CD4-positive, alpha-beta T cell treated with Interleukin-4 for 4 hours (primary cell): ENCODE measurements around the gene CERS6.

ENCODE experiments used
- DNase-seq: peaks from one replicate; pipeline ENCODE4 v3.0.0-alpha.2; 2020

CERS6 gene

GRCh38 chr2:168443818-168444217 lies 12.3 kb upstream of the CERS6 start:
- DNase-seq, result no peak

GRCh38 chr2:168445960-168446359 lies 10.1 kb upstream of the CERS6 start:
- no peak for DNase-seq

GRCh38 chr2:168448980-168449379 lies 7.1 kb upstream of the CERS6 start:
- DNase-seq, result no peak

GRCh38 chr2:168449419-168449818 lies 6.7 kb upstream of the CERS6 start:
- no peak for DNase-seq

GRCh38 chr2:168450171-168450570 lies 5.9 kb upstream of the CERS6 start:
- DNase-seq, result peak; percentile 33

- no peak for DNase-seq
These were observed 5.3 kb upstream of the CERS6 start for GRCh38 chr2:168450732-168451131.

GRCh38 chr2:168452781-168453180 lies 3.3 kb upstream of the CERS6 start:
- no peak for DNase-seq

GRCh38 chr2:168453404-168453803 lies 2.7 kb upstream of the CERS6 start:
- no peak for DNase-seq

- DNase-seq, result no peak
These were observed 1.1 kb upstream of the CERS6 start for GRCh38 chr2:168454737-168455644.

GRCh38 chr2:168456521-168457189 lies 583 bp downstream of the CERS6 start:
- no peak for DNase-seq

- DNase-seq, result peak; percentile 14
These were observed 1.3 kb downstream of the CERS6 start for GRCh38 chr2:168457190-168457895.

- no peak for DNase-seq
These were observed 2.1 kb downstream of the CERS6 start for GRCh38 chr2:168458139-168458538.

GRCh38 chr2:168459256-168459655 lies 3.2 kb downstream of the CERS6 start:
- DNase-seq, result no peak

- DNase-seq, result no peak
These were observed 4.5 kb downstream of the CERS6 start for GRCh38 chr2:168460571-168460970.

- DNase-seq, result no peak
These were observed 5.3 kb downstream of the CERS6 start for GRCh38 chr2:168461178-168461941.

GRCh38 chr2:168461942-168462331 lies 5.9 kb downstream of the CERS6 start:
- DNase-seq, result no peak

- DNase-seq, result no peak
These were observed 6.5 kb downstream of the CERS6 start for GRCh38 chr2:168462543-168463045.

- DNase-seq, result no peak
These were observed 9.5 kb downstream of the CERS6 start for GRCh38 chr2:168465594-168465993.

GRCh38 chr2:168466190-168466737 lies 10.2 kb downstream of the CERS6 start:
- no peak for DNase-seq

- DNase-seq, result no peak
These were observed 10.9 kb downstream of the CERS6 start for GRCh38 chr2:168466834-168467565.

- no peak for DNase-seq
These were observed 11.7 kb downstream of the CERS6 start for GRCh38 chr2:168467729-168468128.

GRCh38 chr2:168468354-168468753 lies 12.3 kb downstream of the CERS6 start:
- DNase-seq, result no peak
